IMR-90 (cell line): ENCODE data around the gene TRIM13.

Source experiments
- BHLHE40 ChIP-seq: fragments of 150-350 bp; IDR thresholded peaks from 2 replicates; pipeline ENCODE4 v1.6.1; 2016; ENCODE audit warnings: mild to moderate bottlenecking, low read depth, low read length
- CTCF ChIP-seq: conservative IDR thresholded peaks from 2 replicates; pipeline ENCODE4 v1.5.1; 2012; ENCODE audit warnings: mild to moderate bottlenecking, low read depth, low read length, improper control_type of control experiment
- MAZ ChIP-seq: IDR thresholded peaks from 2 replicates; pipeline ENCODE4 v1.6.1; 2012; ENCODE audit warnings: low read depth, mild to moderate bottlenecking, low read length, improper control_type of control experiment, moderate library complexity, borderline replicate concordance
- RAD21 ChIP-seq: IDR thresholded peaks from 2 replicates; pipeline ENCODE4 v1.6.1; 2012; ENCODE audit warnings: low read length, improper control_type of control experiment
- RFX5 ChIP-seq: IDR thresholded peaks from 2 replicates; pipeline ENCODE4 v1.8.0; 2012; ENCODE audit warnings: low read depth, mild to moderate bottlenecking, low read length, moderate library complexity
- SMC3 ChIP-seq: fragments of 150-350 bp; IDR thresholded peaks from 2 replicates; pipeline ENCODE4 v1.6.1; 2016; ENCODE audit warnings: low read depth, mild to moderate bottlenecking, antibody characterized with exemption, low read length, moderate library complexity

- TF ChIP-seq CTCF, result no peak
- TF ChIP-seq RAD21, result no peak
- TF ChIP-seq BHLHE40, result no peak
- TF ChIP-seq SMC3, result no peak
- TF ChIP-seq RFX5, result no peak
- TF ChIP-seq MAZ, result no peak
Measured at GRCh38 chr13:50017819-50018218, 21.0 kb downstream of the TRIM13 start.
